HG03064 (cell line): ENCODE data around the gene CYP3A7.
"Not testable (repeated sequence)": the region's sequence is repeated elsewhere in the genome, so short reads cannot be mapped to it uniquely, and the experiment has no call there.

Experiments used
- ATAC-seq: cut with Tn5 transposase; IDR thresholded peaks from one replicate; pipeline ENCODE4 v1.9.1; 2021; ENCODE audit warnings: low read depth; ENCODE audit not compliant: unreplicated experiment

The CYP3A7 gene

DNA sequence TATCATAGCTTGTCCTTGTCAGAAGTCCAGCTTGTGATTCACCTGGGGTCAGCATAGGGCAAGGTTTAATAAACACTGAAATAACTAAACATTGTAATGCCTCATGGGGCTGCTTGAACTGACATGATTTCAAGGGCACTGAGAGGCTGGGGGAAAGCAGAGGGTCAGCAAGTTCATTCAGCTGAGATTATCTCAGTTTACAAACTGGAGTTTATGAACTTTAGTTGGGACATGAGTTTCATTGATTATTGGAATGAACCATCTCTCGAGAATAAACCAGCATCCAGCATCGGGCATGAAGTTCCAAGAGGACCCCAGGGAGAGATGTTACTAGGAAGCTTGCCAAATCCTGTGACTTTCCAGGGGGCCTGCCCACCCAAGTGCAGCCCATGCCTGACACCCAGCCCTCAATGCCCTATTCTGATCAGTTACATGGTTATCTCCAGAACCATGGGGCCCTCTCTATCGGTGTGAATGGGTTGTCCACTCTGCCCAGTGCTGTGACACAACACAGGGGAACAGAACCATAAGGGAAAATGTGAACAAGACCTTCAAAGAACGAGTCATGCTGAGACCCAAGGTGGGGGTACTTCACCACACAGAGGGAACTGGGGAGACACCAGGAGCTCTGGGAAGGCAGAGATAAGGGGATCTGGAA is 7.9 kb upstream of the CYP3A7 start:
- no peak for ATAC-seq

DNA sequence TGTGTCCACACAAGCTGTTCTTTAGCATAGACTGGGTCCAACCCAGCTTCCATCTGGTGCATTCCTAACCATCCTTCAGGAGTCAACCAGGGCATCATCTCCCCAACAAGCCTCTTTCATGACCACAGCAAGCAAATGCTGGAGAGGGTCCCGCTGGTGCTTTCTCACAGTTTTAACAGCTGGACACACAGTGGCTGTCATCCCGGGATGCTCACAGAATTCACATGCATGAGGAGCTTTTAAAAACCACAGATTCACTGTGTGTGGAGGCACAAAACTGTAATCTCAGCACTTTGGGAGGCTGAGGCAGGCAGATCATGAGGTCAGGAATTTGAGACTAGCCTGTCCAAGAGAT is 6.4 kb upstream of the CYP3A7 start:
- no peak for ATAC-seq

DNA sequence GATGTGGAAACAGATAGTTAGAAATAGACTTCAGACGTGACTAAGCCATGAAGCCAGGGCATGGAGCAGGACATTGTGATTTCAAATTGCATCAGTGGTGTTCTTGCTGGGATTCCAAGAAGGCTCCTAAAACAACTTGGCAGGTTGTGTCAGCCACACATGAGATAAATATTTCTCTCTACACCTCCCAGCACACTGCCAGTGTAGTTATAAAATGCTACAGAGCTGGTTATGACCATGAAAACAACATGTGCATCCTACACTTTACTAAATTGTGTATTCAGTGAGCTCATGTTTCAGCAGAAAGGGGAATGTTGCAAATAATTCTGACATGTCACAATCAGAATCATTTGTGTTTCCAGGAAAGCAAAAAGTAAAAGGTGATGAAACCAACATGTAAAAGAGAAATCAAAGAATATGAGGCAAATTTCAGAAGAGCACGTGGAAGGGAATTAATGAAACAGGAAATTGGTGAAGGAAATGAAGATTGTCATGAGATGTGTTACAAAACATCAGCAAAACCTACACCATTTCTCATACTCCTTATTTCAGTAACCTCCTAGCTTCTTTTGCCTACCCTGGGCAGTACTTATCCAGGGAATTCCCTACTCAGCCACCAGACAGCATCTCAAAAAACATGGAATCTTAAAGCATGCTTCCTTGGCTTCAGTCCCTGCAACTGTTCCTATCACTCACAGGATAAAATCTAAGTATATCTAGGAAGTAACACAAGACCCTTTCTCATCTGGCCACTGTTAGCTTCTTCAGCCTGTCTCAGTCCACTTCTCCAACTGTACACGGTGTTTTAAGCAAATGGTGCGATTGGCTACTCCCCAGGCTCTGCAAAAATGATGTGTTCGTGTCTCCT is 5.8 kb upstream of the CYP3A7 start:
- no peak for ATAC-seq

DNA sequence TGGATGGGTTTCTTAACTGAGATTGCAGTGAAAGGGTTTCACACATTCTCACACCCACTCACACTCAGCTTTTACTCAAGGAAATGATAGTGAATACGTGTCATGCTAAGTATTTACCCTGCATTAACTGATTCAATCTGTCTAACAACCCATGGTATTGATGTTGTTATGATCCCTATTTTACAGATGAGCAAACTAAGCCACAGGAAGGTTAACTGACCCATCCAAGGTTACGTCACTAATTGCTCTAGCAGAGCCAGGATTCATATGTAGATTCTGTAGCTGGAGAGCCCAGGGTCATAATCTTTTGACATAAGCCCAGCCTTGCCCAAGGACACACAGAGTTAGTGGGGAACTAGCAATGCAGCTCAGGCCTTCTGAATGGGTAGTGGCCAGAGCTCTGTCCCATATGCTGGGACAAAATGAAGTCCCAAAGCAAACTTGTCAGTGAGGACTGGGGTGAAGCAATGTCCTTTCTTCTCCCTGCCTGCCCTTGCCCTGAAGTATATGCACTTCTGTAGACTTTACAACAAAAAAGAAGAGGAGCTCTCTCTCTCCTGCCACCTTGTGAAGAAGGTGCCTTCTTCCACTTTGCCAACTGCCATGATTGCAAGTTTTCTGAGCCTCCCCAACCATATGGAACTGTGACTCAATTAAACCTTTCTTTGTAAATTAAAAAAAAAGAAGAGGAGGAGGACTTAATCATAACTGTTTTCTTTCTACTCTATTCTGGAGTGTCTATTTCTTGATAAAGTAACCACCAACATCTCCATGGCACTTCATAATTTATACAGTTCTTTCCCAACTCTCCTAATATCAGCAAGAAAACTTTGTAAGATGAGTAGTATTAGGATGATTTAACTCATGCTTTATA is 4.9 kb upstream of the CYP3A7 start:
- no peak for ATAC-seq

DNA sequence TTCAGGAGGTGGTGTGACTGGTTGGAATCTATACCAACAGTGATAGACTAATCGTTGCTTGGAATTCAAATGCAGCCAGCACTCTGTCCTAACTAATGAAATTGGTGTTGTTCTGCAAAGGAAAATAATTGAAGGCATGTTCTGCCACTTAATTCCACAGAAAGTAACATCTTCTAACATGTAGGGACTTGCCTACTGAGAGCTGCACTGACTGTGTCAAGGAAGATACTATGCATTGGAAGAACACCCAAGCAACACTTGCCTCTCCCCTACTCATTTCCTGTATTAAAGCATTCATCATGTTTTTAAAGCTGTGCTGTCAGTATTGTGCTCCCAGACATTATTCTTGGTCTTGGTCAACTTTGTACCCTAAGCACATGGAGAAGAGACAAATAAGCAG is 2.7 kb upstream of the CYP3A7 start:
- ATAC-seq = no peak

DNA sequence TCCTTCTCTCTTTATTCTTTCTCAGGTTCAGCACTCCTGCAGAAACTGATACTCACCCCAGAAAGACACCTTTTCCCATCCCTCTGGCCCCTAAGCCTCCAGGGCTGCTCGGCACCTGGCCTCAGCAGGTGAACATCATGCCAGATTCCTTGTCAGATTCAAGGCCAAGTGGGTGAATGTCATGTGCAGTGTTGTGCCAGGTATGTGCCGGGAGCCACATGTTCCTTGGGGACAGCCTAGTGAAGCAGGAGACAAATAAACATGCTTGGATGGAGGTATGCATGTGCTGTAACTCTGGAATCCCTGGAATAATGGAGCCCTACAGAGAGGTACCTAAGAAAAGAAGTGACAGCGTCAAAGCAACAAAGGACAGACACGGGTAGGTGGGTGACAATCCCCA is 1.7 kb upstream of the CYP3A7 start:
- not testable (repeated sequence) for ATAC-seq

DNA sequence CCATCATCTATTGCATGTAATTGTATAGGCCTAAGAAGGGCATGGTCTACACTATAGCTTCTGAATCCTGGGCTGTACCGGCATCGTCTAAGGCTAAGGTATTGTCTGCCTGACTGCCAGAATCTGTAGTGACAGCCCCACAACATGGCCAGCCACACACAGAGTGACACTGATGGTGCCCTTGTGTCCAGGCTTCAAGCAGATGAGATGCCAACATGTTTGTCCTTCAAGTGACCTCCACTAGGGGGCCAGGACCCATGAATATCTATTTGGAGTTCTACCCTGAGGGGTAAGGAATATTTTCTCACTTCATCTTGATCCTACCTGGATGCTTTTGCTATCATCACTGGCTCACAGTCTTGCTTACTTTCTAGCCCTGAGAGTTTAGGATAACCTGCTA is 1.5 kb downstream of the CYP3A7 start:
- ATAC-seq = no peak

DNA sequence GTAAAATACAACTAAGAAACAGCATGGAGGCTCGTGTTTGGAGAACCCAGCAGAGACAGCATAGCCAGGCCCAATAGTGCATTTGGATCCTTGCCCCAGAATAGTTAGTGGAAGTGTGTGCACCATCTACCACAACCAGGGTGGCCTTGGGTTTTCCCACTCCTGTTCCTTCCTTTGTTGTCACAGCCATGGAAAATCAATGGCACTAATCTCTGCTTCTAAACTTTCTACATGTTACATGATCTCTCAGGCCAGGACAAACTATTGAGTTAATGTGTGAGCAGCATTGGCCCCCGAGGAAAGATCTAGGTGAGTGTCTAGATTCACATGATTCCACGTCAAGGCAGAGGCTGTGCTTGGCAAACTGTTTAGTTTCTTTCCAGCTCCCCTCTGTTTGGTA is 2.0 kb downstream of the CYP3A7 start:
- no peak for ATAC-seq

DNA sequence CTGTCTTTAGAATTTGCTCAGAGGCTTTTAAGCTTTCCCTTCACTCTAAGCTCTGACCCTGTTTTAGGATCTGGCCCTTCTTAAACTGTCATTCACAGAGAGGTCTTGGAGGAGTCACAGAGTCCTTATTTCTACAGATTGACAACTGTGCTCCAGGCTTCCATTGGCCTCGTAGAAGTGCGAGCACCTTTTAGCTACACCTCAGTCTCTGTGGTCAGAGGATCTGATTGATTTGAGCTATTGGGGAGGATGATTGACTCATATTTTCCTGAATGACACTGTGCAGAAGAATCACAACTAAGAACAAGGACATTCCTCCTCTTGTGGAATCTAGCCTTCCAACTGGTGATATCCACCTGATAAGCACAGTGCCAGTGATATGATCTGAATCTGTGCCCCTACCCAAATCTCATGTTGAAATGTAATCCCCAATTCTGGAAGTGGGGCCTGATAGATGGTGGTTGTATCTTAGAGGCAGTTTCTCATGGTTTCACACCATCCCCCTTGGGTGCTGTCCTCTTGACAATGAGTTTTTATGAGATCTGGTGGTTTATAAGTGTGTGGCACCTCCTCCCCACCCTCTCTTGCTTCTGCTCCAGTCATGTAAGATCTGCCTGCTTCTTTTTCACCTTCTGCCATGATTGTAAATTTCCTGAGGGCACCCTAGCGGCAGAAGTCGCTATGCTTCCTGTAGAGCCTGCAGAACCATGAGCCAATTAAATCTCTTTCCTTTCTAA is 3.2 kb downstream of the CYP3A7 start:
- no peak for ATAC-seq

DNA sequence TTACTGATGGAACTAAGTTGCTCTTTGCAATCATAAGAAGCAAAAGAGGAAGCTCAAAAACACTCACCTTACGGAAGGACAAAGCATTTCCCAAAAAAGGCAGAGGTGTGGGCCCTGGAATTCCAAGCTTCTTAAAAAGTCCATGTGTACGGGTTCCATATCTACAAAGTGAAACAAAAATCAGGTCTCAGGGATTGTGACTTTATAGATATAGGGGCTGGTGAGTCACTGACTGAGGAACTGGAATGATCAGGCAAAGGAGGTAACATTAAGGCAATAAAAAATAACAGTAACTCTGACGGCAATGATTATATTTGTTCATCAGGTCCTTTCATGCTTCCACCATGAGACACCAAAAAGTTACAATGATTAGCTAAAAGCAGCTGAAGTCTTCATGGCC is 4.0 kb downstream of the CYP3A7 start:
- ATAC-seq = no peak

DNA sequence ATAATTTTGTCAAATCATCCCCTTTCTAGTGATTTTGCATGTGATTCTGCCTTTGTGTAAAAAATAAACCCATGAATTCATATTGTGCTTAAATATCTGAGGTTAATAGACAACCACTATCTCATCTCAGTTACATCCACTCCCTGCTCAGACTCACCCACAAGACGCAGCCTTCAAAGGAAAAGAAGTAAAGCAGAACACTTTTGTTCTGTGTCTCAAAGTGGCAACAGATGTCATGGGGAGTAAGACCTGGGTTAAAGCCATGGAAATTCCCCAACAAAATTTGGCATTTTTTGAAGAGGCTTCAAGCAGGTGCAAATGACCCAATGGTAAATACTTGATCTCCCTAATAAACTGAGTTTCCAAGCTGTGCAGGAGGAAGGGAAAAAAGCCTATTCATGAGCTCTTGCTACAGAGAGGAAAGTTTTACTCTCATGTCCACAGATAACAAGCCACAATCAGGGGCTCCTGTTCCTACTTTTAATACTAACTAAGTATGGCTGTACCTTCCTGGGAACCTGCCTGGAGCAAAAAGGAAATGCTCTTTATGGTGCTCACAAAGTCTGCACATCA is 4.7 kb downstream of the CYP3A7 start:
- no peak for ATAC-seq

DNA sequence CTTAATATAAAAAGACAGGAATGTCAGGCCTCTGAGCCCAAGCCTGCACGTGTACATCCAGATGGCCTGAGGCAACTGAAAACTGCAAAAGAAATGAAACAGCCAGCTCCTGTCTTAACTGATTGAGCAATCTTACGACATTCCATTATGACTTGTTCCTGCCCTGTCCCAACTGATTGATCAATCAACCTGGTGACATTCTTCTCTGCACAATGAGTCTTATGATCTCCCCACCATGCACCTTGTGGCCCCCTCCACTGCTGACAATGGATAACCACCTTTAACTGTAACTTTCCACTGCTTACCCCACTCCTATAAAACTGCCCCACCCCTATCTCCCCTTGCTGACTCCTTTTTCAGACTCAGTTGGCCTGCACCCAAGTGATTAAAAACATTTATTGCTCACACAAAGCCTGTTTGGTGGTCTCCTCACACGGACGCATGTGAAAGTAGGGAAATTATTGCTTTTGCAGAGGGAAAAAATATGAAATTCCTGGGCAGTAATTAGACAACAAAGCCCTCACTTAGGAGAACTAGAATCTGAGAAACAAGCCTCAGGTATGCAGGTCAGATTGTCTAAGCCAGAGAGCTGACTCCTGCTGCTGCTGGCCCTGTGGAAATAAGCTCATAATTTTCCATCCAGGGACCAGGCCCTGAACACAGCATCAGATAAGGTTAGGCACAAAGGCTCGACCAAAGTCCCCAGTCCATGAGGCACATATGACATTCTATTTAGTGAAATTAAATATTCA is 5.3 kb downstream of the CYP3A7 start:
- ATAC-seq = no peak

DNA sequence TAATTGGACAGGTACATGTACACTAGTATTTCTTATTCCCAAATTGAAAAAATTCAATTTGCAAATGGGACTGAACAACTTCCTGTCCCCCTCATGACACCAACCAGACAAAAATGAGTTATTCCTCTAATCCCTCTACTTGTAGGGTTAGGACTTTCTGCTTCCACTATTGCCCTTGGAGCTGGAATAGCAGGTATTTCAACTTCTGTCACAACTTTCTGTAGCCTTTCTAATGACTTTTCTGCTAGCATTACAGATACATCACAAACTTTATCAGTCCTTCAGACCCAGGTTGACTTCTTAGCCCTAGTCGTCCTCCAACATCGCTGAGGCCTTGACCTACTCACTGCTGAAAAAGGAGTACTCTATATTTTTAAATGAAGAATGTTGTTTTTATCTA is 6.4 kb downstream of the CYP3A7 start:
- ATAC-seq = no peak

DNA sequence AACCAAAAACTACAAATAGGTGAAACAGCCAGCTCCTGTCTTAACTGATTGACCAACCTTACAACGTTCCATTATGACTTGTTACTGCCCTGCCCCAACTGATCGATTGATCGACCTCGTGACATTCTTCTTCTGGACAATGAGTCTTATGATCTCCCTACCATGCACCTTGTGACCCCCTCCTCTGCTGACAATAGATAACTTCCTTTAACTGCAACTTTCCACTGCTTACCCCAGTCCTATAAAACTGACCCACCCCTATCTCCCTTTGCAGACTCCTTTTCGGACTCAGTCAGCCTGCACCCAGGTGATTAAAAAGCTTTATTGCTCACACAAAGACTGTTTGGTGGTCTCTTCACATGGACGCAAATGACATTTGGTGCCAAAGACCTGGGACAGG is 11.8 kb downstream of the CYP3A7 start:
- ATAC-seq = not testable (repeated sequence)

DNA sequence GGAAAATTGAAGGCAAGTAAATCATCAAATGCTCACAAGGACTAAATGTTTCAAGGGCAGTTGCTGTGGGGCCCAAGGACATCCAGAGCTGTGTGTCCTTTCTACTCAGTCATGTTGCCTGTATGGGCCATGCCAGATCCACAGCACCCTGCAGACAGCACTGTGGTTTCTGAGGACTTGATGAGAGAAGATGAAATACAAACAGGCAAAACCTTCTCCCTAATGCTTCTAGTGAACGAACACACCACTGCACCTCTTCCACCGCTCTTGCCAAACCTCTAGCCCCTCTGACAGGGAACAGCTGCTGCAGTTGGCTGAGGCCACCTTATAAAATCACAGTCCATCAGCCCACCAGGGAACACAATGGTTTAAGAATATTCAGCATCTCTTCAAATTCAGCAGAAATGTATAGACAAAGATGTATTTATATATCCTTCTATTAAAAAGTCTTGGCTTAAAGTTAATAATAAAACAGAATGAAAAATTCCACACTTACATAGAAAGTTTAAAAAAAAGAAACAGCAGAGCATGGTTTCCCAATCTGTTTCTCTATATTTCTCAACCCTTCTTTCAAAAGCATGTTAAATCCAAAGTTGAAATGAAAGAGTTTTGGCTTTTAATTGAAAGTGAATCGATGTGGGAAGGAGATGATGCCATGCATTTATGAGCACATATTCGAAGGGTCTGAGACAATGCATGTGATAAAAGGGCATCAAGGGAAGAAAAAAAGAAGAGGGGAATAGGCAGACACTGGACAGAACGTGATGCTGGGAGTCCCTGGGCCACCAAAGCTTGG is 14.0 kb downstream of the CYP3A7 start:
- ATAC-seq = no peak

DNA sequence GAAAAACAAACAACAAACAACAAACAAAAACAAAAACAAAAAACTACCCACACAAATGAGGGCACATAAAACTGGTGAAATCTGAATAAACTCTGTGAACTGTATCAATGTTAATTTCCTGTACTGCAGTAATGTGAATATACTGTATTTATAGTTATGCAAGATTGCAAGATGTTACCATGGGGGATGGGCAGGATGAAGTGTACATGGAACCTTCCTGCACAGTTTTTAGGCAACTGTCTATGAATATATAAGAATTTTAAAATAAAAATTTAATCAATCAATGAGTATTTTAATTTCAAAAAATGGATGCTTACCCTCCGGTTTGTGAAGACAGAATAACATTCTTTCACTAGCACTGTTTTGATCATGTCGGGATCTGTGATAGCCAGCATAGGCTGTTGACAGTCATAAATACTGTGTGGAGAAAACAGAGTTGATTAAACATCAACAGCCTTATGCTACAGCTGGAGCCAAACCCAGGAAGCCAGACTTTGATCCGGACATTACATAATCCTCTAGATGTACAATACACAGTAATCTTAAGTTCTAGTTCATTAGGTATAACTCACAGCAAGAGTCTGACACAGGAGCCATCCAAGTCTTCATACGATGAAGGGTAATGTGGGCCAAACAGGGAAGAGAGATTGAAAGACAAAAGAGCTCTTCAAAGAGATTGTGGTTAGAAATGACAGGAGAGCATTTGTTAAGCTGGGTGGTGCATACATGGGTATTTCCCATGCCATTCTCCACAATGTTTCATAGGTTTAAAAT is 14.8 kb downstream of the CYP3A7 start:
- ATAC-seq = no peak

DNA sequence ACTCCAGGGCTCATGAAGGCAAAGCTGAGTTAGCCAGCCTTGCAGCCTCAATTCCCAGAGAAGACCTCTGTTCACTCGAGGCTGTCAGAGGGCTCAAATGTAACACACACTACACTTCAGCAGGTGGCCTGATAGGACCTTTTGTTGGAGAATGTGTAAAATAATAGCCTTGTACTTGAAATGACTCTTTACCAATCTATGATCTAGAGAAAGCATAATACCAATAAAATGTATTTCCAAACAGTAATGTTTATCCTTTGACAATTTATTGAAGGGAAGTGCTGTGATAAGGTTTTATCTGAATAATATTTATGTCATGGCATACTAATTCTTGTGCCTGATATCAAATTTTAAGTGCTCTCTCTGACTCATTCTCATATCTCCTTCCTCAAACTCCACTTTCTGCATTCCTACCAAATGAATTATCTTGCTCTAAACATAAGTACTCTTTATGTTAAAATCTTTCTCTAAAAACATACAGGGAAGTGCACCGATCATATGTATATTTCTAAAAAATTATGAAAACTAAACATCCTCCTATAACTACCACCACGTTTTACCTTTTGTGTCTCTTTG is 20.9 kb downstream of the CYP3A7 start:
- no peak for ATAC-seq
